ENCODE data around the gene PDCD6IP. TPM values are rescaled to one million over a fixed set of nuclear protein-coding genes. Genes with fewer than 3 reads are reported as not detected.

PDCD6IP gene
- total and polyA plus RNA-seq, 2 donors from 2014 or later = 47.2 to 240 TPM

DNA sequence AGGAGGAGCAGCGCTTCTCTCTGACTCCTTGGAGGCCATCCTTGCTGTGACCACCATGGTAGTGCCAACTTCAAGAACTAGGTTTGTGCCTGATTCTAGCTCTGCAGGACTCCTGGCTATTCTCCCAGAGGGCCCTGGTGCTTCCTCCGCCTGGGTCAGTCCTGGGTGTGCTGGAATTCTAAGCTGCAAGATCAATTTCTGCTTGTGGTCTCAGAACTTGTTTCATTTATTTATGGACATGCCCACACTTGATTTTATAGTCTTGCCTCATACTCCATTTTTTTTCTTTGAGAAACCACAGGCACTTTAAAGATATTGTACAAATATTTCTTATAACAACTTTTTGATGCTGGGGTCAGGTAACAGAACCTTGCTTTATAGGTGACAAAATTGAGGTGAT is 87.6 kb downstream of the PDCD6IP start:
- no peak for TF ChIP-seq CTCF (IDR thresholded peaks at IDR 0.05; ENCODE audit: borderline replicate concordance, extremely low read depth, insufficient read depth)
- peaks cover 0 to 8% (median 3%) of the 10 kb centered on the region in 3 donors for H3K4me1 ChIP-seq (ENCODE audit: control insufficient read depth in 2 of 3, insufficient read depth in 2 of 3, low read depth in 1 of 3, low read length in 3 of 3)
- H3K27me3 ChIP-seq (ENCODE audit: control insufficient read depth, insufficient read depth, low read length) = no peaks in the 10 kb centered on the region
- intact Hi-C loops (cut with DNase I) = loop anchor here (10.0 kb wide), 1 partner anchor 799 kb away; no protein-coding TSS in a partner anchor
- no peaks in the 10 kb centered on the region for H3K36me3 ChIP-seq (ENCODE audit: control insufficient read depth in 2 of 3, insufficient read depth in 3 of 3, low read length in 3 of 3)
- no peak overlapping the region for H3K4me3 ChIP-seq (ENCODE audit: low read length in 3 of 3)
- no peak overlapping the region for H3K9ac ChIP-seq (ENCODE audit: low read length in 3 of 3)
- DNase-seq = no peak
- H3K27ac ChIP-seq (ENCODE audit: low read depth in 2 of 2, low read length in 2 of 2) = no peak overlapping the region
- no peaks in the 10 kb centered on the region for H3K9me3 ChIP-seq (ENCODE audit: control insufficient read depth in 2 of 3, insufficient read depth in 1 of 3, low read length in 3 of 3)
- no peak for FAIRE-seq

- TF ChIP-seq CTCF (IDR thresholded peaks at IDR 0.05; ENCODE audit: borderline replicate concordance, extremely low read depth, insufficient read depth) = no peak
- peaks cover 0 to 8% (median 3%) of the 10 kb centered on the region in 3 donors for H3K4me1 ChIP-seq (ENCODE audit: control insufficient read depth in 2 of 3, insufficient read depth in 2 of 3, low read depth in 1 of 3, low read length in 3 of 3)
These were observed 89.0 kb downstream of the PDCD6IP start for GRCh38 chr3:33887478-33887877.

DNA sequence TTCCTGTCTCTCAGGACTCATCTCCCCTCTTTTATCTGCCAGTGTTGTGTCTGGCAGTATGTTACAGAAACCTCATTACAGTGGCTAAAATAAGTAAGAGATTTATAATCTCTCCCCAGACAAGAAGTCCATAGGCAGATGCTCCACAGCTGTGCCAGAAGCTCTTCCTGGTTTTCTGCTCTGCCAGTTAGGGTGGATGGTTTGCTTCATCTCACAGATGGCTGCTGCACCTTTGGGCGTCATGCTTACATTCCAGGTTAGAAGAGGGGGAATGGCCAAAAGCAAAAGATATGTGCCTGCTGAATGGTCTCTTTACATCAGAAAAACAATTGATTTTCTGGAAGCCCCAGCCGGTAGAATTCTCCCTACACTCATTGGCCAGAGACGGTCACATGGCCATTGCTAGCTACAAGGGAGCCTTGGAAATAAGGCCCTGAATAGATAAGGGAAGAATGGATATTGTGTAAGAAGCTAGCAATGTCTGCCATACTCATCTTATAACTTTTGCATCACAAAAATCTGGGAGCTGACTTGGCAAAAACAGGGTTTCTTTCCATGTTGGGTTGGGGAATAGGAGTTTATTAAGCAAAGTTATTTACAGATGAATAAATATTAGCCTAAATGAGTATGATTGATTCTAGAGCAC is 91.1 kb downstream of the PDCD6IP start:
- TF ChIP-seq CTCF (IDR thresholded peaks at IDR 0.05; ENCODE audit: borderline replicate concordance, extremely low read depth, insufficient read depth) = no peak
- no peak overlapping the region for H3K9ac ChIP-seq (ENCODE audit: low read length in 3 of 3)
- no peak overlapping the region for H3K4me3 ChIP-seq (ENCODE audit: low read length in 3 of 3)
- intact Hi-C loops (cut with DNase I) = loop anchor here (10.0 kb wide), 1 partner anchor 795 kb away; no protein-coding TSS in a partner anchor
- no peaks in the 10 kb centered on the region for H3K4me1 ChIP-seq (ENCODE audit: control insufficient read depth in 2 of 3, insufficient read depth in 2 of 3, low read depth in 1 of 3, low read length in 3 of 3)
- no peak overlapping the region for H3K27ac ChIP-seq (ENCODE audit: low read depth in 2 of 2, low read length in 2 of 2)
- DNase-seq = no peak
- no peak for FAIRE-seq
- H3K9me3 ChIP-seq (ENCODE audit: control insufficient read depth in 2 of 3, insufficient read depth in 1 of 3, low read length in 3 of 3) = no peaks in the 10 kb centered on the region
- H3K36me3 ChIP-seq (ENCODE audit: control insufficient read depth in 2 of 3, insufficient read depth in 3 of 3, low read length in 3 of 3) = no peaks in the 10 kb centered on the region
- no peaks in the 10 kb centered on the region for H3K27me3 ChIP-seq (ENCODE audit: control insufficient read depth, insufficient read depth, low read length)

More at GRCh38 chr3:33887478-33887877, 89.0 kb downstream of the PDCD6IP start:
- intact Hi-C loops (cut with DNase I) = loop anchor here (10.0 kb wide), 1 partner anchor 797 kb away; no protein-coding TSS in a partner anchor
- no peak for FAIRE-seq
- Histone ChIP-seq H3K4me3 (ENCODE audit: low read length in 3 of 3) (no peak overlapping the region), H3K36me3 (ENCODE audit: control insufficient read depth in 2 of 3, insufficient read depth in 3 of 3, low read length in 3 of 3) (no peaks in the 10 kb centered on the region), H3K27me3 (ENCODE audit: control insufficient read depth, insufficient read depth, low read length) (no peaks in the 10 kb centered on the region), H3K27ac (ENCODE audit: low read depth in 2 of 2, low read length in 2 of 2) (no peak overlapping the region), H3K9me3 (ENCODE audit: control insufficient read depth in 2 of 3, insufficient read depth in 1 of 3, low read length in 3 of 3) (no peaks in the 10 kb centered on the region), H3K9ac (ENCODE audit: low read length in 3 of 3) (no peak overlapping the region)
- no peak for DNase-seq
